ENCODE measurements around the gene VPS13D.

- no peak for TF ChIP-seq CTCF (IDR thresholded peaks at IDR 0.05; ENCODE audit: low read depth, low read length, missing input control)
- no peak for TF ChIP-seq RXRA (IDR thresholded peaks at IDR 0.05)
- TF ChIP-seq RAD21 (IDR thresholded peaks at IDR 0.05): no peak
- TF ChIP-seq REST (IDR thresholded peaks at IDR 0.05): no peak
- TF ChIP-seq EGR1 (IDR thresholded peaks at IDR 0.05; ENCODE audit: low read depth in 2 of 2): no peak
- TF ChIP-seq MAX (IDR thresholded peaks at IDR 0.05): no peak
Measured at GRCh38 chr1:12472156-12472797, 242.4 kb downstream of the VPS13D start.

Data from liver (tissue), 3 donors.